ENCODE measurements around the gene RNF220.

DNA sequence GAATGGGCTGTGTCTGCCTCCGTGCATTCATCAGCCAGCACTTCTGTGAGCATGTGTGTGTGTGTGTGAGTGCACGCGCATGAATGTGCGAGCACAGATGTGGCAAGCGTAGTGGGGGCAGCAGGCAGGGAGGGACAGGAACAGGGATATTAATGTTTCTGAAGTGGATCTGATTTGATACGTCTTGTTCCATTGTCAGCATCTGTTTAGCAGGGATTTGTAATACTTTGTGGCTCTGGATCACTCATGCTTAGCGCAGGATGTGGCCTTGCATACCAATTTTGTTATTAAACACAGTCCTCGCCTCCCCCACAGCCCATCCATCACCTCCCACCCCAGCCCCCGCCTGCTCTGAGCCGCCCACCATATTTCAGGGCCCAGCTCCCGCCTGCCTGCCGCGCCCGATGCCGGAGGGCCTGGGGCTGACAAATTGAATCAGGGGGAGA lies 216.8 kb downstream of the RNF220 start:
- TF ChIP-seq CTCF (IDR thresholded peaks at IDR 0.05) (no peak), POLR2A (IDR thresholded peaks at IDR 0.05) (no peak), POLR2AphosphoS5 (IDR thresholded peaks at IDR 0.05; ENCODE audit: insufficient read depth in 1 of 2, low read depth in 1 of 2) (no peak)
